ENCODE results near the gene MOV10L1. TPM values are rescaled to one million over a fixed set of nuclear protein-coding genes. Genes with fewer than 3 reads are reported as not detected.

MOV10L1 gene
- total RNA-seq, 1 donor, result 0.36 TPM

DNA sequence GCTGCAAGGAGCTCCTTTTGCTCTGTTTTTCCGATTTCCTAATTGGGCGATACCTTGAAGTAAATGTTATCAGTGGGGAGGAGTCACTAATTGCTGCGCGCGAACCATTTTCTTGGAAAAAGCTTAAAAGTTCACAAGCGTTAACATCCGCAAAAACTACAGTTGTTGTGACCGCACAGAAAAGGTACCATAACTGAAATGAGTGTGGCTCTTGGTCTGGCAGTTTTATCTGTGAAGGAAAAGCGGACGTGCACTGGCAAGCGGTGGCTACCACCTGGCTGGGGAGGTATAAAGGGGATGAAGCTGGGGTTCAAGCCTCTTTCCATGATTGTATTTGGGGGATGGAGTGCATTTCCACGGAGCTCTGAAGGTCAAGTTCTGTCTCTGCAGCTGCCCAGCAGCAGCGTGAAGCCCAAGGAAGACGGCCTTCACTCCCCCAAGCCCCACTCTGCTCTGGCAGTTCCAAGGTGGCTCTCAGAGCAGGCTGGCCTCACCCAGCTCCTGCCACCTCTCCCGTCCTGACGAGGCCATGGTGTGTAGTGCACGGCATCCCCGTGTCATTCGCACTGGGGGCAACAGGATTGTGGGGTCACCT, 27.5 kb downstream of the MOV10L1 start:
- H3K27ac ChIP-seq (ENCODE audit: low read depth, low read length), result no peak overlapping the region
- no peaks in the 10 kb centered on the region for H4K20me1 ChIP-seq (ENCODE audit: insufficient read depth, low read length)
- H3K4me1 ChIP-seq (ENCODE audit: insufficient read depth, low read length), result peaks cover 14% of the 10 kb centered on the region

DNA sequence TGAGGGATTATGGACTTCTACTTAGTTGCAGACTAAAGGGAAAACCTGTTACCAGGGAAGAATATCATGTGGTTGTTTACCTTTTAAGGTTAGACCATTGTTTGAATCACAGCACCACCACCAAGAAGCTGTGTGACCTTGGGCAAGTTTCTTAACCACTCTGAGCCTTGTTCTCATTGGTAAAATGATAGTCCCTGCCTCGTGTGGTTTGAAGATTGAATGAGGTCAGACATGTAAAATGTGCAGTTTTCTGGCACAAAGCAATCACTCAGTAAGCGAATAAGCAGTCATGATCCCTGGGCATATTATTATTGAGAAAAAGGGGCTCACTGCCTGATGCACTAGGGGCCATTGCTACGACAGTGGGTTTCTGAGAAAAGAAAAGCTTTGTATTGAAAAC, 28.3 kb downstream of the MOV10L1 start:
- Histone ChIP-seq H3K27me3 (ENCODE audit: insufficient read depth, low read length) (peaks cover 12% of the 10 kb centered on the region), H3K9me3 (ENCODE audit: low read depth, low read length) (peaks cover 3% of the 10 kb centered on the region), H2AFZ (ENCODE audit: low read length) (no peak overlapping the region), H3K79me2 (ENCODE audit: insufficient read depth, low read length) (no peaks in the 10 kb centered on the region), H3K4me2 (ENCODE audit: insufficient read depth, low read length) (no peak overlapping the region), H3K4me3 (ENCODE audit: insufficient read depth, low read length) (no peak overlapping the region), H3K27ac (ENCODE audit: low read depth, low read length) (no peak overlapping the region), H3K4me1 (ENCODE audit: insufficient read depth, low read length) (peaks cover 14% of the 10 kb centered on the region), H3K36me3 (ENCODE audit: insufficient read depth, low read length) (no peaks in the 10 kb centered on the region), H4K20me1 (ENCODE audit: insufficient read depth, low read length) (no peaks in the 10 kb centered on the region)
- TF ChIP-seq, protein P1, sequence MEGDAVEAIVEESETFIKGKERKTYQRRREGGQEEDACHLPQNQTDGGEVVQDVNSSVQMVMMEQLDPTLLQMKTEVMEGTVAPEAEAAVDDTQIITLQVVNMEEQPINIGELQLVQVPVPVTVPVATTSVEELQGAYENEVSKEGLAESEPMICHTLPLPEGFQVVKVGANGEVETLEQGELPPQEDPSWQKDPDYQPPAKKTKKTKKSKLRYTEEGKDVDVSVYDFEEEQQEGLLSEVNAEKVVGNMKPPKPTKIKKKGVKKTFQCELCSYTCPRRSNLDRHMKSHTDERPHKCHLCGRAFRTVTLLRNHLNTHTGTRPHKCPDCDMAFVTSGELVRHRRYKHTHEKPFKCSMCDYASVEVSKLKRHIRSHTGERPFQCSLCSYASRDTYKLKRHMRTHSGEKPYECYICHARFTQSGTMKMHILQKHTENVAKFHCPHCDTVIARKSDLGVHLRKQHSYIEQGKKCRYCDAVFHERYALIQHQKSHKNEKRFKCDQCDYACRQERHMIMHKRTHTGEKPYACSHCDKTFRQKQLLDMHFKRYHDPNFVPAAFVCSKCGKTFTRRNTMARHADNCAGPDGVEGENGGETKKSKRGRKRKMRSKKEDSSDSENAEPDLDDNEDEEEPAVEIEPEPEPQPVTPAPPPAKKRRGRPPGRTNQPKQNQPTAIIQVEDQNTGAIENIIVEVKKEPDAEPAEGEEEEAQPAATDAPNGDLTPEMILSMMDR (IDR thresholded peaks at IDR 0.05; ENCODE audit: extremely low read depth, low read depth, low read length), result no peak
- no peak for DNase-seq (ENCODE audit: insufficient read length, low spot score, missing footprints)

More for the DNA sequence above, 27.5 kb downstream of the MOV10L1 start:
- no peak for DNase-seq (ENCODE audit: insufficient read length, low spot score, missing footprints)
- no peaks in the 10 kb centered on the region for H3K79me2 ChIP-seq (ENCODE audit: insufficient read depth, low read length)
- no peak overlapping the region for H3K4me2 ChIP-seq (ENCODE audit: insufficient read depth, low read length)
- TF ChIP-seq, protein P1 (IDR thresholded peaks at IDR 0.05; ENCODE audit: extremely low read depth, low read depth, low read length), result no peak
- no peaks in the 10 kb centered on the region for H3K36me3 ChIP-seq (ENCODE audit: insufficient read depth, low read length)
- no peak overlapping the region for H2AFZ ChIP-seq (ENCODE audit: low read length)
- peaks cover 12% of the 10 kb centered on the region for H3K27me3 ChIP-seq (ENCODE audit: insufficient read depth, low read length)
- H3K9me3 ChIP-seq (ENCODE audit: low read depth, low read length), result no peaks in the 10 kb centered on the region
- no peak overlapping the region for H3K4me3 ChIP-seq (ENCODE audit: insufficient read depth, low read length)

DNA sequence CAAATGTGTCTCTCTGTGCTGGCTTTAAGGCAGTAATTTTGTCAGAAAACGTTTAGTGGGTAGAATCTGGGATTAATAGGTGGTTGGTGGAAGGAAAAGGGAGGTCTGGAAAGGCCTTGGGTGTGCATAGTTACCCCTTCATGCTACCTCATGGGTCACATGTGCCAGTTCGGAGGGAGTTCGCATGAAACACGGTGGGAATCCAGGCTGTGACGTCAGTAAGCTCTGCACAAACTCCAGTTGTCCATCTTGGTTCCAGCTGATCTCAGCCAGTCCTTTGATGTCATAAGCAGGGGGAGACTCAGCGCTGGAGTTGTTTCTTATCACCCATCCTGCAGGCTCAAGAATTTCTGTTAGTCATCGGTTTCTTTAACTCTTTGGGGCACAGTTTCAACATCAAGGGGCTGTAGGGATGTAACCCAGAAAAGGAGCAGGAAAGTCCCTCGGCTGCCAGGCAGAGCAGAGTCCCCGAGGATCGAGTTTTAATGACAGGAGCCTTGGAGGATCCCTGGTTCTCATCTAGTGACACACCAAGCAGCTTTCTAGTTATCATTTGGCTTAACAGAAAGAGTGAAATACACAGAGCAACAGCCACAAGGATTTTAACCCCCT, 28.9 kb downstream of the MOV10L1 start:
- Histone ChIP-seq H2AFZ (ENCODE audit: low read length) (no peak overlapping the region), H3K27ac (ENCODE audit: low read depth, low read length) (no peak overlapping the region), H3K9me3 (ENCODE audit: low read depth, low read length) (peaks cover 5% of the 10 kb centered on the region), H3K4me3 (ENCODE audit: insufficient read depth, low read length) (no peak overlapping the region), H3K36me3 (ENCODE audit: insufficient read depth, low read length) (no peaks in the 10 kb centered on the region), H3K4me2 (ENCODE audit: insufficient read depth, low read length) (no peak overlapping the region), H3K4me1 (ENCODE audit: insufficient read depth, low read length) (peaks cover 14% of the 10 kb centered on the region), H4K20me1 (ENCODE audit: insufficient read depth, low read length) (no peaks in the 10 kb centered on the region), H3K79me2 (ENCODE audit: insufficient read depth, low read length) (no peaks in the 10 kb centered on the region), H3K27me3 (ENCODE audit: insufficient read depth, low read length) (peaks cover 12% of the 10 kb centered on the region)
- TF ChIP-seq, protein P1 (IDR thresholded peaks at IDR 0.05; ENCODE audit: extremely low read depth, low read depth, low read length), result no peak
- peak; percentile 89 for DNase-seq (ENCODE audit: insufficient read length, low spot score, missing footprints)

DNA sequence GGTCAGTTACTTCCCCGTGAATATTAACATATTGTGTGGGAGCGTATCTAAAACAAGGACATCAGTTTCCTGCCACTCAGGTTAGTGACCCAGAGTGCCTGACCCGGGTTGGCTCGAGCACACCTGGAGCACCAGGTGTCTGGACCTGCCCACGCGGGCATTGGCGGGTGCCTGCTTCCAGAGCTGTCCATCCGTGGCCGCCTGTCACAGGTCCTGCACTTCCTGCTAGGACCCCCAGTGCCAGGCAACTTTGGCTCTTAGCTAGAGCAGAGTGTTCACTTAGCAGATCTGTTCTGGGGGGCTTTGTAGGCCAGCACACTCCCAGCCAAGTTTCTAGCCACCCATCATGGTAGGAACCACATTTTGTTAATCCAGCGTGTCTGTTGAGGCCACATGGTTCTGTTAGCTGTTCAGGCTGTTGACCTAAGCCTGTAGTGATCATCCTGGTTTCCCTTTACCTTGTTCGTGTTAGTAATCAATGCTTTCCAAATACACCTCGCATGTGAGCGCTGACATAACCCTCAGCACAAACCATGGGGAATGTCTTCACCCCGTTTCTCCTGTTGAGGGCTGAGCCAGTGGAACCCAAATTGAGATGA, 29.5 kb downstream of the MOV10L1 start:
- peaks cover 14% of the 10 kb centered on the region for H3K4me1 ChIP-seq (ENCODE audit: insufficient read depth, low read length)
- no peak overlapping the region for H3K4me2 ChIP-seq (ENCODE audit: insufficient read depth, low read length)
- no peak overlapping the region for H3K27ac ChIP-seq (ENCODE audit: low read depth, low read length)
- TF ChIP-seq, protein P1 (IDR thresholded peaks at IDR 0.05; ENCODE audit: extremely low read depth, low read depth, low read length), result no peak
- no peaks in the 10 kb centered on the region for H3K36me3 ChIP-seq (ENCODE audit: insufficient read depth, low read length)
- H3K79me2 ChIP-seq (ENCODE audit: insufficient read depth, low read length), result no peaks in the 10 kb centered on the region
- DNase-seq (ENCODE audit: insufficient read length, low spot score, missing footprints), result no peak
- peaks cover 12% of the 10 kb centered on the region for H3K27me3 ChIP-seq (ENCODE audit: insufficient read depth, low read length)
- H3K4me3 ChIP-seq (ENCODE audit: insufficient read depth, low read length), result no peak overlapping the region
- peaks cover 5% of the 10 kb centered on the region for H3K9me3 ChIP-seq (ENCODE audit: low read depth, low read length)
- H2AFZ ChIP-seq (ENCODE audit: low read length), result no peak overlapping the region
- no peaks in the 10 kb centered on the region for H4K20me1 ChIP-seq (ENCODE audit: insufficient read depth, low read length)
